Stomach (tissue), 9 donors: ENCODE results near the gene PPP2R3B. TPM values are rescaled to one million over a fixed set of nuclear protein-coding genes. Genes with fewer than 3 reads are reported as not detected.
"Not testable (repeated sequence)": the region's sequence is repeated elsewhere in the genome, so short reads cannot be mapped to it uniquely, and the experiment has no call there.

Source experiments
- DNase-seq, 2 donors: peaks; one replicate each; pipeline versions ENCODE4 v3.0.0 to v3.0.0-alpha.2; 2013 to 2019
- H3K27ac ChIP-seq, 5 donors: fragments of 200-600 bp in 4 of 5; sonication (generic) in 4 of 5; one replicate each; pipeline ENCODE4 v1.5.1; 2013 to 2019; ENCODE audit warnings: mild to moderate bottlenecking in 1 of 5, moderate library complexity in 1 of 5
- H3K27me3 ChIP-seq, 3 donors: fragments of 200-600 bp; sonication (generic); one replicate each; pipeline ENCODE4 v1.5.1; 2017 to 2019; ENCODE audit warnings: mixed run types in 1 of 3
- H3K36me3 ChIP-seq, 4 donors: fragments of 200-600 bp; sonication (generic); 1 replicate in 3 of 4; 2 replicates in 1 of 4; pipeline ENCODE4 v1.5.1; 2016 to 2019
- H3K4me1 ChIP-seq, 4 donors: fragments of 200-600 bp; sonication (generic); one replicate each; pipeline ENCODE4 v1.5.1; 2016 to 2019
- H3K4me3 ChIP-seq, 4 donors: fragments of 200-600 bp; sonication (generic) in 3 of 4; one replicate each; pipeline ENCODE4 v1.5.1; 2016 to 2019; ENCODE audit warnings: mild to moderate bottlenecking in 1 of 4
- H3K9me3 ChIP-seq, 4 donors: fragments of 200-600 bp; sonication (generic); one replicate each; pipeline ENCODE4 v1.5.1; 2016 to 2019
- EP300 ChIP-seq: sonication (generic); formaldehyde crosslinking; IDR thresholded peaks from one replicate; pipeline ENCODE4 v1.6.1; 2017; ENCODE audit warnings: antibody characterized with exemption
- POLR2A ChIP-seq, 4 donors: fragments of 450-650 bp; IDR thresholded peaks; one replicate each; pipeline ENCODE4 v1.6.1; 2016; ENCODE audit warnings: antibody characterized with exemption in 4 of 4, control low read depth in 2 of 4, mild to moderate bottlenecking in 1 of 4, moderate library complexity in 1 of 4
- POLR2AphosphoS5 ChIP-seq, 3 donors: sonication (generic); formaldehyde crosslinking; IDR thresholded peaks; one replicate each; pipeline ENCODE4 v1.6.1; 2016; ENCODE audit warnings: antibody characterized with exemption in 3 of 3
- WGBS, 5 donors: extraction: QIAGEN DNeasy Blood & Tissue Kit in 3 of 5; methylation state at CpG; one replicate each; pipeline versions ENCODE4 v1.1.5 to v1.1.7; 2013 to 2018; 5-methylcytosine and 5-hydroxymethylcytosine counted together
- intact Hi-C: fragments of 100-400 bp; cut with DNase I; formaldehyde crosslinking; loops from one replicate; pipeline ENCODE4 v1.15.1; 2023; ENCODE audit warnings: low total_unique reads
- polyA plus RNA-seq, 3 donors: library from polyadenylated mRNA; stranded (reverse); fragments of 200-250 nt; gene quantifications; one replicate each; pipeline ENCODE4 v1.2.3, GENCODE V29; 2013
- total RNA-seq, 5 donors: library from RNA; depleted of rRNA; stranded (reverse); fragments of >200 nt; gene quantifications; one replicate each; pipeline versions ENCODE4 v1.1.0 to v1.2.3, GENCODE V29; 2014 to 2016
- TF ChIP-seq, protein P1 (sequence below), 7 experiments: fragments of 450-650 bp in 4 of 7; fragments of 200-600 bp in 3 of 7; sonication (generic) in 3 of 7; IDR thresholded peaks; one replicate each; pipeline ENCODE4 v1.5.1; 2016 to 2019; ENCODE audit warnings: antibody characterized with exemption in 7 of 7, control low read depth in 2 of 7, mild to moderate bottlenecking in 1 of 7
- donor health status: healthy with polysubstance abuse.
- donor health status: Bipolar disorder and iron deficiency.
- donor health status: healthy.

The PPP2R3B gene
- total and polyA plus RNA-seq, 8 donors: 5.3 to 31.7 (median 15.0) TPM

- H3K4me3 ChIP-seq: no peak overlapping the region
- intact Hi-C loops: no loop called here
- no peak for TF ChIP-seq EP300
- TF ChIP-seq POLR2A (IDR thresholded peaks at IDR 0.05): no peak
- no peak for TF ChIP-seq POLR2AphosphoS5 (IDR thresholded peaks at IDR 0.05)
- TF ChIP-seq, protein P1, sequence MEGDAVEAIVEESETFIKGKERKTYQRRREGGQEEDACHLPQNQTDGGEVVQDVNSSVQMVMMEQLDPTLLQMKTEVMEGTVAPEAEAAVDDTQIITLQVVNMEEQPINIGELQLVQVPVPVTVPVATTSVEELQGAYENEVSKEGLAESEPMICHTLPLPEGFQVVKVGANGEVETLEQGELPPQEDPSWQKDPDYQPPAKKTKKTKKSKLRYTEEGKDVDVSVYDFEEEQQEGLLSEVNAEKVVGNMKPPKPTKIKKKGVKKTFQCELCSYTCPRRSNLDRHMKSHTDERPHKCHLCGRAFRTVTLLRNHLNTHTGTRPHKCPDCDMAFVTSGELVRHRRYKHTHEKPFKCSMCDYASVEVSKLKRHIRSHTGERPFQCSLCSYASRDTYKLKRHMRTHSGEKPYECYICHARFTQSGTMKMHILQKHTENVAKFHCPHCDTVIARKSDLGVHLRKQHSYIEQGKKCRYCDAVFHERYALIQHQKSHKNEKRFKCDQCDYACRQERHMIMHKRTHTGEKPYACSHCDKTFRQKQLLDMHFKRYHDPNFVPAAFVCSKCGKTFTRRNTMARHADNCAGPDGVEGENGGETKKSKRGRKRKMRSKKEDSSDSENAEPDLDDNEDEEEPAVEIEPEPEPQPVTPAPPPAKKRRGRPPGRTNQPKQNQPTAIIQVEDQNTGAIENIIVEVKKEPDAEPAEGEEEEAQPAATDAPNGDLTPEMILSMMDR (IDR thresholded peaks at IDR 0.05): no peak
- H3K27me3 ChIP-seq: peaks cover 0 to 10% (median 0%) of the 10 kb centered on the region in 3 donors
- H3K36me3 ChIP-seq: no peaks in the 10 kb centered on the region
- no peak overlapping the region for H3K27ac ChIP-seq
- no peak for DNase-seq
- peaks cover 0 to 14% (median 3%) of the 10 kb centered on the region in 4 donors for H3K9me3 ChIP-seq
- WGBS, 5 donors: 91 to 97% (median 95%) methylated on average over 38 to 41 of the region's 41 CpGs
- H3K4me1 ChIP-seq: no peaks in the 10 kb centered on the region
Measured at GRCh38 chrX:420496-421223, 34.0 kb upstream of the PPP2R3B start.

DNA sequence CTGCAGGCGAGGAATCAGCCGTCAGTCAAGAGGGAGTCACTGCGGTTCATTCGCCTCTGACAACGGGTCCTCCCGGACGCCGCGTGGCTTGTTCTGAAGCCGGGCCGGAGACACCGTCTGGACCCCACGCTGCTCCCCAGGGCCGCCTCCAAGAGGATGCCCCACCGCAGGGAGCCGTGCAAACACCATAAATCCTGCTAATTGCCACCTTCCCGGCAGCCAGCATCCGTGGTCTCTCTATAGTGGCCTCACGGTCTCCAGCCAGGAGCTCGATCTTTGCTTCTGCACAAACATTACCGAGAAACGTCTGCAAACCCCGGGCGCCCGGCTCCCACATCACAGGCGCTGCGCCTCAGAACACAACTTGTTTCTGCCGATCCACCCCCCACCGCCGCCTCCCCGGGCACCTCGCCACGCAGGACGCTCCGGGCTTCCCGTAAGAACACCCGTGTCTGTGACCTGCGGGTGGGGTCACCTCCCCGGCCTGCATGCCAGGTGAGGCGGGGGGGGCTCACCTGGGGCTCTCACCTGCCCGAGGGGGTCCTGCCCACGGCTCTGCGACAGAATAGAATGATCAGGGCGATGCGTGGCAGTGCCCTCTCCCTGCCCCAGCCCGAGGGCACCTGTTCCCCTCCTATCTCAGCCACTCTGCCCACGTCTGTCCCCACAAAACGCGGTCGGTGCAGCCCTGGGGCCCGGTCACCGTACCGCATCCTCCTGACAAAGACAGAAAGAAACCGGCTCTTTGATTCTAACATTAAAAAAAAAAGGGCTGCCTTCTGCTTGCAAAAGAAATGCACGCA is 32.4 kb upstream of the PPP2R3B start:
- Histone ChIP-seq H3K27me3 (peaks cover 0 to 3% (median under 1%) of the 10 kb centered on the region in 3 donors), H3K4me1 (no peaks in the 10 kb centered on the region), H3K27ac (no peak overlapping the region), H3K9me3 (peaks cover 0 to 11% (median 2%) of the 10 kb centered on the region in 4 donors), H3K36me3 (no peaks in the 10 kb centered on the region), H3K4me3 (no peak overlapping the region)
- WGBS, 5 donors: 85 to 91% (median 90%) methylated on average over 40 to 55 of the region's 55 CpGs
- intact Hi-C loops: no loop called here
- DNase-seq: no peak
- no peak for TF ChIP-seq EP300
- TF ChIP-seq, protein P1 (IDR thresholded peaks at IDR 0.05): no peak
- no peak for TF ChIP-seq POLR2AphosphoS5 (IDR thresholded peaks at IDR 0.05)
- no peak for TF ChIP-seq POLR2A (IDR thresholded peaks at IDR 0.05)

GRCh38 chrX:415498-415897 is 28.8 kb upstream of the PPP2R3B start:
- H3K36me3 ChIP-seq, H3K9me3 ChIP-seq, H3K4me3 ChIP-seq, H3K27ac ChIP-seq, DNase-seq, intact Hi-C loops: not testable (repeated sequence)
- 81 to 91% (median 88%) methylated on average over 5 of the region's 5 CpGs for WGBS, 5 donors
- Histone ChIP-seq H3K27me3 (peaks cover 0 to 15% (median 9%) of the 10 kb centered on the region in 3 donors), H3K4me1 (peaks cover 0 to 11% (median 5%) of the 10 kb centered on the region in 4 donors)

DNA sequence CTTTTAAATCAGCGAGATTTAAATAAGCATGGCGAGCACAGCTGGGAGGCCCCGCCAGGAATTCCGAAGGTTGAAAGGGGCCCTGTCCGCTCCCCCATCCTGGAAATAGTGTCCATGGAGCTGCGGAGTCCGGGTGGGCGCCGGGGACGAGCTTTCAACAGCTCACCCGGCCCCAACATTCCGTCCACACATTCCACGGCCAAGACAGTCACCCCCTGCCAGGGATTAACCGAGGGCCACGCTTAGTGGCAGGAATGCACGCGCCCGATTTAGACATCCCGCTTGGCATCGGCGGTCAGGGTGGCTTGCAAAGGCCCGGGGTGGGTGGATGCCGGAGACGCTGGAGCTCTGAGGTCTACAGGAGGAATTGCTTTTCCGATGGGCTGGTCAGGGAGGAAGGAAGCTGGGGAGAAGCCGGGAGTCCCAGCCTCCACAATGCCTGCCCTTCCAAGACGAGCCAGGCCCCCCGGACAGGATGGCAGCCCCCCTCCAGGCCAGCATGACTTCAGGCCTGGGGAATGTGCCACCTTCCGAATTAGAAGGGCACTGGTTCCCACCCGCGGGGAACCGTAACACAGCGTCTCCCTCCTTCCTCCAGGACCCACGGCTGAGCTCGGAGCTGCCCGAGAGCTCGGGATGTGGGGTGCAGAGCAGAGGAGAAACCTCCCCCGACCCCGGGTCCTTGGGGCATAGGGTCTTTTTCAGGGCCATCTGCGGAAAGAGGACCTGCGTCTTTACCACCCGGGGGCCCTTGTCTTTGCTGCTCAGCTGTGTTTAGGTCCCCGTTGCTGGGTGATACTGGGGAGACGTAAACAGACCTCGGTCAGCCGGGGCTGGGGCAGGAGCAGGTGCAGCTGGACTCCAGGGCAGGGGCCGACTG is 26.9 kb upstream of the PPP2R3B start:
- WGBS, 5 donors: 14 to 26% (median 18%) methylated on average over 43 to 47 of the region's 47 CpGs
- Histone ChIP-seq H3K27ac (no peak overlapping the region), H3K4me1 (peaks cover 0 to 11% (median 5%) of the 10 kb centered on the region in 4 donors), H3K4me3 (peak overlapping the region in 3 of 4 donors; percentile 12 to 30 (median 28)), H3K36me3 (no peaks in the 10 kb centered on the region), H3K27me3 (peaks cover 0 to 15% (median 9%) of the 10 kb centered on the region in 3 donors), H3K9me3 (no peaks in the 10 kb centered on the region)
- no peak for TF ChIP-seq POLR2AphosphoS5 (IDR thresholded peaks at IDR 0.05)
- TF ChIP-seq POLR2A (IDR thresholded peaks at IDR 0.05): no peak
- no peak for TF ChIP-seq EP300
- TF ChIP-seq, protein P1 (IDR thresholded peaks at IDR 0.05): no peak
- intact Hi-C loops: no loop called here
- DNase-seq: peak in 1 of 2 donors; percentile 50
